NCI-H2029 treated with DMSO at 0.1 percent for 48 hours (cell line): ENCODE measurements around the gene SFT2D3.

Experiments used
- DNase-seq: peaks from one replicate; lab custom pipeline; 2025; lab: John Stamatoyannopoulos, UW

Gene SFT2D3

DNA sequence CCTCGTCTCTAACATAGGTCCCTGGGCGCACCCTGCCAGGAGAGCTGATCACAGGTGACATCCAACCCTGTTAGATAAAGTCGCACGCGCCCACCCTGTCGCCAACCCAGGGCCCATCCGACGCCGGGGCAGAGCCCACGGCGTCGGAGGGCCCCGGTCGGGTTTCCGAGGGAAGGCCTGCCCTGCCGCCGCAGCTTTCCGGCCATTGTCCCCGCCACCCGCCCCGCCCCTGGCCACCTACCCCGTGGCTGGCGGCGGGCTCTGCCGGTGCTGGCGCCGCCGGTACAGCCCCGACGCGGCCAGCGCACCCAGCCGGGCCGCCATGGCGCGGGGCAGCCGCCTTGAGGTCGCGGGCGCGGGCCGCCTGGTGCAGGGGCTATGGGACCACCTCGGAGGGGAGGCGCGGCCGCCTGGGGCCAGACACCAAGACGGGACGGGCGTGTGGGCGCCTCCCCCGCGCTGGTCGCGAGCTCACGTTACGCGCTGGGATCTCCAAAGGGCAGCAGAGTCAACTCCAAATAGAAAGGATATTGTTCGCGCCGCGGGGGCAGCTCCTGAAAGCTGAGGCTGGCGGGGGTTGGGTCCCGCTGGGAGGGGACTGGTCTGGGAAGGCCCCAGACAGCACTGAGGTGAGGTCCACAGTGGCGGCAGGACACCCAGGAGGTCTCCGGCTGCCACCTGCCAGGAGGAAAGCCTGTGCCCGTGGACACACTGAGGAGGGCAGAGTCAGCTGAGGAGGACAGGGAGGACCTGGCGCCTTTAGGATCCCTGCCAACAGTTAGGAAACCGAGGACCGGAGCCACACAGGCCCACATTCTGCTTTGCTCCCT, 37.0 kb upstream of the SFT2D3 start:
- DNase-seq = no peak

DNA sequence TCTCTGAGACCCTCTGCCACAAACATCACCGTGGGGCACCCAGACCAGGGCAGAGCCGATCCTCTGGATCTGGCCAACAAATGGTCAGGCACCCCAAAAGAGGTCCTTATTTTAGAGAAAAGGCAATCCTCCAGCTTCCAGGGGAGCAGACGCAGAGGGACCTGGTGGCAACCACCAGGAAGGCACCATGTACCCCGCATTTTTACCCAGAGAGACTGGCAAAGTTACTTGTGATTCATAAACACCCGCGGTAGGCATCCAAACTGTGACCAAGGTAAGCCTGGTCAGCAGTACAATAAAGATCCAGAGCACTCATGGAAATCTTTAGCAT, 36.4 kb upstream of the SFT2D3 start:
- DNase-seq = no peak

DNA sequence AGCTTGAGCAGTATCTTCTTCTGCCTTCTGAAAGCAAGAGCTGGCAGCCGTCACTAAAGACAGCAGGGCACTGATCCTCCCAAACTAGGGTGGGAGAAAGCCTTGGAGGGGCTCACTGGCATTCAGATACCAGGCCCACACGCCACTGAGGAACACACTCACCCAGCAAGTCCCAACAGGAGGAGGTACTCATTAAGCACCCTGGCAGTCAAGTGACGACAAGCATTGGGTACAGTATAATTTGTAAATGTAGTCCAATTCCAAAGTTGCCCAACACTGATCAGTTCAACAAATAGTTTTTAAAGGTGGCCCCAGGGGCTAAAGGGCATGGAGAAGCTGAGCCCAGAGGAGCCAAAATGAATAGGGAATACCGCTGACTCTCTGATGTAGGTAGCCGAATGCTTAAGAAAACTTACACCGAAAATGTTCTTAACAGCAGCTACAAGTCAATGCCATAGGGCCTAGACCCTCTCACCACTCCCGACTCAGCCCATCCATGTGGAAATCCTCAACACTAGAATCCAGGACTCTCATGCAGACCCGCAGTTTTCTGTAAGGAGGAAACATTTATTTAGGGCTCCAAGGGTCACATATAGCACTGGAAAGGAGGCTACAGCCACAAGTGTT, 35.9 kb upstream of the SFT2D3 start:
- DNase-seq = no peak

GRCh38 chr2:127669056-127669455, 32.2 kb upstream of the SFT2D3 start:
- no peak for DNase-seq

GRCh38 chr2:127670055-127670956, 31.0 kb upstream of the SFT2D3 start:
- DNase-seq = no peak

- no peak for DNase-seq
These were observed 30.4 kb upstream of the SFT2D3 start for GRCh38 chr2:127670957-127671290.

DNA sequence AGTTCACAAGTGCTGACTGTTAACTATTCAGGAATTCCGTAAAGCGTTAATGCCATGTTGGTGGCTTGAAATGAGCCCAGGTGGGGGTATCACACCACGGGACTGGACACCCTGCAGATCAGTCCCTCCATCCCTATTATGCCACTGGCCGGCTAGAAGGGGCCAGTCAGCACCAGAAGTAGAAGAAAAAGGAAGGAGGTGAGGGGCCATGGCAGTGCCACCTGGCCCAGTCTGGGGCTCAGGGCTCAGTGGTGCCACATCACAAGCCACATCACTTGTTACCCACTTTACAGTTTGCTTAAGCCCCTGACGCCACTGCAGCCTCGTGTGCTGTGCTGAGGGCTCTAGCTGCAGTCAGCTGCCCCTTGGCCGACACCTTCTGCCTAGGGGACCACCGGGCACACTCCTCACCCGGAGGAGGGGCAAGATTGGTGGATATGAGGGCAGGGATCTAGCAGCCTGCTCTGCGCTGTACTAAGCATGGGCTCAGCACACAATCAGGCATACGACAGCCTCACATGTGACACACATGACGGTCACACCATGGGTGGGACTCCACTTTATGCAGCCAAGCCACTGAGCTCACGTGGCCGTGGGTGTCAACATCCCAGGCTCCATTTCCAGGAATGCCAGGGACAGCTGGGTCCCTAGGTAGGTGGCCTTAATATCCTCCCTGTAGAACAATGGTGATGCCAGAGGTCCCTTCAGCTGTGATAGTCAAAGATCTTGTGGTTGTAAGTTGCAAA, 29.6 kb upstream of the SFT2D3 start:
- no peak for DNase-seq

GRCh38 chr2:127672341-127673224, 28.7 kb upstream of the SFT2D3 start:
- no peak for DNase-seq

GRCh38 chr2:127673291-127674069, 27.8 kb upstream of the SFT2D3 start:
- no peak for DNase-seq

DNA sequence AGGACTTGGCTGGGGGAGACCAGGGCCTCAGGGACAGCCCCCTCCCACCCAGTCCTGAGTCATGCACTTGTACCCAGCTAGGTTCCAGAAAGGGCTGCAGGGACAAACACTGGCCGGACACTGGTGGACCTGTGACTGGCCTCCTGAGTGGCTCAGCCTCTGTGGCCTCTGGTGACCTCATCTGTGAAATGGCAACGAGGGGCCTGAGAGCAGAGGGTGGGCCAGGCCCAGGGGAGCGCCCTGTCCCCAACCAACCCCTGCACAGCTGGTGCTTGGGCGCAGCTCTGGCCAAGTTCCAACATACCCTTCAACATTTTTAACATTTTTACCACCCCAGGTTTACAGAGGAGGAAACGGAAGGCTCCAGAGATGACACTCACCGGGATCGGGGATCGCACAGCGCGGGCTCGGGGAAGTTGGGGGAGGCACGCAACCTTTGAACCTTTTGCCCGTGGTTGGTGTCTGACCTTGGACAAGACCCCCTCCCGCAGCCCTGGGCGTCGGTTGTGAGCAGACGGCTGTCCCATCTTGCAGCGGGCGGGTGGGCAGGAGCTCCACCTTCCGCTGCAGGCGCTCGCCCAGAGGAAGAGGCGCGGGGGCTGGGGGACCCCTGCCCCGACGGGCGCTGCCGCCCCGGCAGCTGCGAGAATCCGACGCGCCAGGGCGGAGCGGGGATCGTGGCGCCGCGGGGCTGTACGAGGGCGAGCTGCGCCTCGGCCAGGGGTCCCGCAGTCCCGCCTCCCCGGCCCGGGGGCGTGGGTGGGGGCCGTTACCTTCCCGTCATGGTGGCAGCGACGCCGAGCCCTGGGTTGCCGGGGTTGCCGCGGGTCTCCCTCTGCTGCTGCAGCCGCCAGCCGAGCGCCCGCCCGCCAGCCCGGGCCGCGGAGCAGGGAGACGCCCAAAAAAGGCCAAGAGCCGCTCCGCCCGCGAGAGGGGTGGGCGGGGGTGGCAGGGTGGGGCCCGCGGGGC, 26.8 kb upstream of the SFT2D3 start:
- no peak for DNase-seq

- DNase-seq = no peak
These were observed 25.7 kb upstream of the SFT2D3 start, which contains the start of gene LIMS2 for GRCh38 chr2:127675331-127676261. Gene LIMS2, minus strand, starts transcription at chr2:127675530. Its CDS starts 506 bp downstream, at chr2:127675024.

GRCh38 chr2:127676906-127677305, 24.4 kb upstream of the SFT2D3 start:
- no peak for DNase-seq

DNA sequence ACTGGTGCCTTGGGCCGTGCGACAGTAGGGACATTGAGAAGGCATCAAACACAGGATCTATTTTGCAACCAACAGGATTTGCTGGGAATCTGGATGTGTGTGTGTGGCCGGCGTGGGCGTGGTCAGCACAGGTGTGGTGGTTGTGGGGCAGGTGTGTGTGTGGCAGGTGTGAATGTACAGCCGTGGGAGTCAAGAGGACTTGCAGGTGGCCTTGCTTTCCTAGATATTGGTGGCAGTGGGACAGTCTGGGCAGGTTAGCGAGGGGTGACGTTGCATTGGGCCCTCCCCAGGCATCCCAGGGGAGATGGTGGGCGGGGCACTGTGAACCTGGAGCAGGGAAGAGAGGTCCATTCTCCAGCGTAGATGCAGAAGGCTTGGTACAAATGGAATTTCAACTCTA, 22.8 kb upstream of the SFT2D3 start:
- DNase-seq = no peak

GRCh38 chr2:127678991-127679390, 22.3 kb upstream of the SFT2D3 start:
- no peak for DNase-seq

DNA sequence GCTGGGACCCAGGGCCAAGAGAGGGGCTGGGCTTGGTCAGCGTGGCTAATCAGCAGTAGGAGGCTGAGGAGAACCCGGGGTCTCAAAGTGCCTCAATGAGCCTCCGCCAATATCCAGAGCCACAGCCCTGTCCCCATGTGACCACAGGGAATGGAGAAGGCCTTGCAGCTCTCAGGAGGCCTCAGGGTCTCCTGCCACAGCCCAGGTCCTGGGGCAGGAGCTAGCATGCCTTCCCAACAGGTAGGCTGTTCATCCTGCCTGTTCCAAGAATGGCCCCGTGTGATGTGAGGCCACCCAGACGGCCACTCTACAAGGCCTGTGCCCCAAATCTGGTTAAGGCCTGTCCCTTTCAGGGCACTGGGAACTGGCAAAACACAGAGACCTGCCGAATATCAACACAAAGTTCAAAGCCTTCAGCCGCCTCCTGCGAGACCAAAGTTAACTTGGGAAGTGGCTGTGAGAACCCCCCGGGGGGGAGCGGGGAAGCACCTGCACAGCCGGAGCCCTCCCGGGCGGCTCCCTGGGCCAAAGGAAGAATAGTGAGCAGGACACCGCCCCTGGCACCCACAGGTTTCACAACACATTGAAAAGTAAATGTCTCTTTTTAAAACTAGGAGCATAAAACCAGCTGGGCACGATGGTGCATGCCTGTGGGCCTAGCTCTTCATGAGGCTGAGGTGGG, 21.5 kb upstream of the SFT2D3 start:
- no peak for DNase-seq

GRCh38 chr2:127680706-127681287, 20.5 kb upstream of the SFT2D3 start:
- DNase-seq = no peak

DNA sequence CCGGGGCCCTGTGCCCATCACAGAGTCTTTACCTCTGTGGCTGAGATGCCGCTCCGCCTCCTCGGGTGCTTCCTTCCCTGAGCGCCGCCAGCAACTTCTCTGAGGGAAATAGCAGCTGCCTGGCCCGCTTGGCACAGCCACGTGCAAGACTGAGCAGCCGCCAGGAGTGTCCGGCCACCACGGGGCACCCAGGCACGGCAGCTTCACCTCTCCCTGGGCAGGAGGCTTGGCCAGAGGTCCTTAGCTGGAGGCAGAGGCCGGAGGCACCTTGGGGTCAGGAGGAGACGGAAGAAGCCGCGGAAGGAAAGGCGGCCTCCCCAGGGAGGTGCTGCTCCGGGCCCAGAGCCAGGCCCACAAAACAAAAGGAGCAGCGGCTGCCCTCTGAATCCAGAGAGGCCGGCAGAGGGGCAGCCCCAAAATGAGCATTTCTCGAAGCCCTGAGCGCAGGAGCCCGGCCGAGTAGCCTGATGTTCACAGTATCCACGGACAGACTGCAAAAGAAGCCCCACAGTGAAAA, 20.0 kb upstream of the SFT2D3 start:
- no peak for DNase-seq
